Ishikawa (cell line): ENCODE results near the gene PCCA.

Source experiments
- CEBPB ChIP-seq: IDR thresholded peaks from 2 replicates; pipeline ENCODE4 v1.6.1; 2012
- FOXM1 ChIP-seq: IDR thresholded peaks from 2 replicates; pipeline ENCODE4 v1.6.1; 2012; ENCODE audit warnings: low read depth, borderline replicate concordance

GRCh38 chr13:100502446-100502845 is 413.6 kb downstream of the PCCA start:
- TF ChIP-seq CEBPB (no peak), FOXM1 (no peak)
